ENCODE measurements around the gene SYNE2.
"Not testable (repeated sequence)": the region's sequence is repeated elsewhere in the genome, so short reads cannot be mapped to it uniquely, and the experiment has no call there.

The SYNE2 gene

GRCh38 chr14:63862163-63862562, 9.4 kb downstream of the SYNE2 start:
- no peak overlapping the region for H3K4me3 Mint-ChIP-seq
- peaks cover 80% of the 10 kb centered on the region for H3K4me1 Mint-ChIP-seq
- CTCF ChIA-PET = no interaction called here
- peaks cover 26% of the 10 kb centered on the region for H3K36me3 Mint-ChIP-seq
- H3K9me3 Mint-ChIP-seq = no peaks in the 10 kb centered on the region
- H3K27ac Mint-ChIP-seq = no peak overlapping the region
- H3K27me3 Mint-ChIP-seq = no peaks in the 10 kb centered on the region
- no peak for DNase-seq

GRCh38 chr14:63863004-63863403, 10.2 kb downstream of the SYNE2 start:
- H3K4me1 Mint-ChIP-seq = peaks cover 76% of the 10 kb centered on the region
- H3K27ac Mint-ChIP-seq = peak overlapping the region; percentile 82
- DNase-seq = no peak
- H3K4me3 Mint-ChIP-seq = no peak overlapping the region
- H3K9me3 Mint-ChIP-seq = no peaks in the 10 kb centered on the region
- peaks cover 20% of the 10 kb centered on the region for H3K36me3 Mint-ChIP-seq
- CTCF ChIA-PET = interaction anchor here (1.8 kb wide), 1 partner anchor 9 kb away, joined by 5 read pairs; no protein-coding TSS in a partner anchor
- H3K27me3 Mint-ChIP-seq = no peaks in the 10 kb centered on the region

- CTCF ChIA-PET = interaction anchor here (1.8 kb wide), 1 partner anchor 10 kb away, joined by 5 read pairs; no protein-coding TSS in a partner anchor
- not testable (repeated sequence) for H3K9me3 Mint-ChIP-seq, DNase-seq, H3K27me3 Mint-ChIP-seq
- Mint-ChIP-seq H3K4me1 (peaks cover 81% of the 10 kb centered on the region), H3K36me3 (peaks cover 26% of the 10 kb centered on the region), H3K4me3 (peak overlapping the region; percentile 73), H3K27ac (peak overlapping the region; percentile 100)
Measured at GRCh38 chr14:63864775-63865174, 12.0 kb downstream of the SYNE2 start.

- peak overlapping the region; percentile 27 for H3K4me3 Mint-ChIP-seq
- H3K9me3 Mint-ChIP-seq = no peaks in the 10 kb centered on the region
- peaks cover 29% of the 10 kb centered on the region for H3K36me3 Mint-ChIP-seq
- CTCF ChIA-PET = interaction anchor here (1.0 to 1.7 kb wide), 3 partner anchors 13 to 128 kb away, joined by 3 to 5 read pairs (median 4); partner anchors contain the start of gene SYNE2
- DNase-seq = peak; percentile 61
- peak overlapping the region; percentile 73 for H3K27ac Mint-ChIP-seq
- peaks cover 69% of the 10 kb centered on the region for H3K4me1 Mint-ChIP-seq
- H3K27me3 Mint-ChIP-seq = no peaks in the 10 kb centered on the region
Measured at GRCh38 chr14:63867933-63868921, 15.4 kb downstream of the SYNE2 start.

- not testable (repeated sequence) for DNase-seq, H3K27me3 Mint-ChIP-seq, H3K9me3 Mint-ChIP-seq
- peak overlapping the region; percentile 95 for H3K27ac Mint-ChIP-seq
- peaks cover 69% of the 10 kb centered on the region for H3K4me1 Mint-ChIP-seq
- peaks cover 37% of the 10 kb centered on the region for H3K36me3 Mint-ChIP-seq
- CTCF ChIA-PET = interaction anchor here (1.5 kb wide), 1 partner anchor 126 kb away, joined by 3 read pairs; no protein-coding TSS in a partner anchor
- H3K4me3 Mint-ChIP-seq = peak overlapping the region; percentile 66
Measured at GRCh38 chr14:63869940-63870752, 17.3 kb downstream of the SYNE2 start.

GRCh38 chr14:63870753-63871037, 17.9 kb downstream of the SYNE2 start:
- CTCF ChIA-PET, H3K27me3 Mint-ChIP-seq, H3K27ac Mint-ChIP-seq, H3K4me3 Mint-ChIP-seq, DNase-seq, H3K9me3 Mint-ChIP-seq: not testable (repeated sequence)
- Mint-ChIP-seq H3K36me3 (peaks cover 40% of the 10 kb centered on the region), H3K4me1 (peaks cover 67% of the 10 kb centered on the region)

- H3K27me3 Mint-ChIP-seq = no peaks in the 10 kb centered on the region
- no peak overlapping the region for H3K27ac Mint-ChIP-seq
- H3K9me3 Mint-ChIP-seq = no peaks in the 10 kb centered on the region
- H3K36me3 Mint-ChIP-seq = peaks cover 48% of the 10 kb centered on the region
- H3K4me1 Mint-ChIP-seq = peaks cover 48% of the 10 kb centered on the region
- CTCF ChIA-PET = no interaction called here
- no peak overlapping the region for H3K4me3 Mint-ChIP-seq
- DNase-seq = no peak
Measured at GRCh38 chr14:63874223-63874622, 21.4 kb downstream of the SYNE2 start.

- CTCF ChIA-PET = no interaction called here
- Mint-ChIP-seq H3K4me3 (no peak overlapping the region), H3K27ac (no peak overlapping the region), H3K4me1 (peaks cover 40% of the 10 kb centered on the region), H3K27me3 (no peaks in the 10 kb centered on the region), H3K36me3 (peaks cover 46% of the 10 kb centered on the region), H3K9me3 (no peaks in the 10 kb centered on the region)
- no peak for DNase-seq
Measured at GRCh38 chr14:63875311-63875710, 22.5 kb downstream of the SYNE2 start.

- Mint-ChIP-seq H3K27ac (no peak overlapping the region), H3K4me3 (no peak overlapping the region), H3K4me1 (peaks cover 32% of the 10 kb centered on the region), H3K27me3 (no peaks in the 10 kb centered on the region), H3K9me3 (no peaks in the 10 kb centered on the region), H3K36me3 (peaks cover 47% of the 10 kb centered on the region)
- no peak for DNase-seq
- CTCF ChIA-PET = no interaction called here
Measured at GRCh38 chr14:63877550-63877939, 24.7 kb downstream of the SYNE2 start.

GRCh38 chr14:63878052-63878451, 25.2 kb downstream of the SYNE2 start:
- Mint-ChIP-seq H3K4me1 (peaks cover 28% of the 10 kb centered on the region), H3K4me3 (no peak overlapping the region), H3K9me3 (no peaks in the 10 kb centered on the region), H3K27ac (no peak overlapping the region), H3K27me3 (no peaks in the 10 kb centered on the region), H3K36me3 (peaks cover 43% of the 10 kb centered on the region)
- CTCF ChIA-PET = no interaction called here
- DNase-seq = no peak

- no peaks in the 10 kb centered on the region for H3K9me3 Mint-ChIP-seq
- peaks cover 42% of the 10 kb centered on the region for H3K36me3 Mint-ChIP-seq
- no peak overlapping the region for H3K4me3 Mint-ChIP-seq
- H3K27ac Mint-ChIP-seq = no peak overlapping the region
- CTCF ChIA-PET = no interaction called here
- H3K27me3 Mint-ChIP-seq = no peaks in the 10 kb centered on the region
- DNase-seq = no peak
- peaks cover 24% of the 10 kb centered on the region for H3K4me1 Mint-ChIP-seq
Measured at GRCh38 chr14:63878792-63879191, 26.0 kb downstream of the SYNE2 start.

- Mint-ChIP-seq H3K9me3 (no peaks in the 10 kb centered on the region), H3K36me3 (peaks cover 40% of the 10 kb centered on the region), H3K27ac (no peak overlapping the region), H3K4me3 (no peak overlapping the region), H3K27me3 (no peaks in the 10 kb centered on the region), H3K4me1 (peaks cover 9% of the 10 kb centered on the region)
- CTCF ChIA-PET = no interaction called here
- no peak for DNase-seq
Measured at GRCh38 chr14:63881926-63882325, 29.1 kb downstream of the SYNE2 start.

GRCh38 chr14:63887899-63888298, 35.1 kb downstream of the SYNE2 start:
- Mint-ChIP-seq H3K4me1 (peaks cover 11% of the 10 kb centered on the region), H3K27ac (no peak overlapping the region), H3K9me3 (no peaks in the 10 kb centered on the region), H3K27me3 (no peaks in the 10 kb centered on the region), H3K4me3 (no peak overlapping the region), H3K36me3 (peaks cover 27% of the 10 kb centered on the region)
- no peak for DNase-seq
- CTCF ChIA-PET = no interaction called here

GRCh38 chr14:63890553-63890952, 37.7 kb downstream of the SYNE2 start:
- Mint-ChIP-seq H3K4me3 (no peak overlapping the region), H3K27ac (no peak overlapping the region), H3K9me3 (no peaks in the 10 kb centered on the region), H3K4me1 (peaks cover 11% of the 10 kb centered on the region), H3K36me3 (peaks cover 17% of the 10 kb centered on the region), H3K27me3 (no peaks in the 10 kb centered on the region)
- no peak for DNase-seq
- CTCF ChIA-PET = no interaction called here

Data from activated naive CD4-positive, alpha-beta T cell treated with anti-CD3 and anti-CD28 coated beads, Interleukin-2, amount 10 ng/mL, durations not matched to agents 7 days and 5 days (primary cell).